WTC11 (cell line): ENCODE measurements around the gene CACNA1A.

Experiments
- CTCF ChIP-seq: fragments of 200-600 bp; IDR thresholded peaks from 2 replicates; pipeline ENCODE4 v1.8.0; 2022; ENCODE audit warnings: antibody characterized with exemption
- E2F5 ChIP-seq: sonication (generic); formaldehyde crosslinking; IDR thresholded peaks from 2 replicates; pipeline ENCODE4 v1.8.1; 2022; ENCODE audit warnings: mild to moderate bottlenecking, moderate library complexity, missing genetic modification reagents
- NFATC4 ChIP-seq: fragments of 250-450 bp; sonication (Bioruptor Pico); IDR thresholded peaks from 2 replicates; pipeline ENCODE4 v1.9.0; 2021; ENCODE audit warnings: mild to moderate bottlenecking

- TF ChIP-seq E2F5 (no peak), CTCF (no peak), NFATC4 (CRISPR knock-in tag) (no peak)
Observed at GRCh38 chr19:13225973-13226865, 280.1 kb downstream of the CACNA1A start.
